ENCODE data around the gene BLM. TPM values are rescaled to one million over a fixed set of nuclear protein-coding genes. Genes with fewer than 3 reads are reported as not detected.

Gene BLM
- total and polyA plus RNA-seq, 2 of the 8 experiments (the other 6 are each of a cell fraction or from before 2014, with no cell fraction given), result 15.2 to 46.7 TPM

- 89% methylated on average over 12 of the region's 12 CpGs; no CpG with 5 or more reads in 1 of the 2 experiments for WGBS, 2 experiments (ENCODE audit: extremely low coverage in 1 of 2, insufficient coverage in 1 of 2, insufficient read length in 1 of 2, insufficient replicate concordance in 2 of 2, low coverage in 1 of 2, low lambda C conversion rate in 2 of 2, missing lambda C conversion rate in 1 of 2)
- FAIRE-seq, result no peak
- no peak overlapping the region for H4K91ac ChIP-seq (replicated peaks; ENCODE audit: insufficient read length, low read length)
Measured at GRCh38 chr15:90819850-90820249, 102.7 kb downstream of the BLM start.

More at GRCh38 chr15:90819850-90820249, 102.7 kb downstream of the BLM start:
- no peaks in the 10 kb centered on the region for H3K79me2 ChIP-seq (ENCODE audit: control insufficient read depth in 1 of 2, insufficient read depth in 2 of 2, low read length in 2 of 2)
- no peak overlapping the region for H3K4ac ChIP-seq (replicated peaks; ENCODE audit: insufficient read length, low read depth, low read length)
- no peak overlapping the region for H2BK5ac ChIP-seq (ENCODE audit: low read depth, low read length)
- H2BK15ac ChIP-seq (ENCODE audit: low read length), result no peak overlapping the region
- H3K79me1 ChIP-seq (ENCODE audit: low read depth, low read length), result no peaks in the 10 kb centered on the region
- H3K4me1 ChIP-seq (replicated peaks in 1 of 4; ENCODE audit: control insufficient read depth in 3 of 4, insufficient read depth in 4 of 4, low read length in 3 of 4), result peaks cover 0 to 16% (median 10%) of the 10 kb centered on the region in 4 experiments; a peak in 5 of 7 replicates
- H4K20me1 ChIP-seq (replicated peaks in 1 of 2; ENCODE audit: control insufficient read depth in 1 of 2, insufficient read depth in 2 of 2, low read length in 2 of 2), result no peaks in the 10 kb centered on the region
- CTCF ChIA-PET (ENCODE audit: partially characterized antibody), result interaction anchor here (0.7 to 10.9 kb wide), 4 partner anchors 9 to 65 kb away, joined by 3 to 54 read pairs (median 4); partner anchors contain the start of gene FES
- no peak overlapping the region for H2BK20ac ChIP-seq (ENCODE audit: low read length)
- no peak overlapping the region for H2BK120ac ChIP-seq (replicated peaks; ENCODE audit: low read depth, low read length)
- no peak overlapping the region for H3K56ac ChIP-seq (replicated peaks; ENCODE audit: insufficient read length, low read depth, low read length)
- H3K27ac ChIP-seq (ENCODE audit: low read depth, low read length), result no peak overlapping the region
- no peaks in the 10 kb centered on the region for H3K23me2 ChIP-seq (ENCODE audit: low read depth, low read length)
- H2AFZ ChIP-seq (ENCODE audit: low read length), result no peak overlapping the region
- no peak overlapping the region for H3K18ac ChIP-seq (ENCODE audit: extremely low read depth, low read length)
- POLR2A ChIA-PET (ENCODE audit: partially characterized antibody), result no interaction called here
- no peak overlapping the region for H3K4me2 ChIP-seq (ENCODE audit: insufficient read depth in 1 of 2, low read depth in 2 of 2, low read length in 2 of 2)
- no peak overlapping the region for H3K9ac ChIP-seq (replicated peaks in 1 of 4; ENCODE audit: extremely low read depth in 1 of 4, low read depth in 3 of 4, low read length in 3 of 4)
- H3K4me3 ChIP-seq (ENCODE audit: extremely low read depth in 1 of 4, insufficient read depth in 2 of 4, low read depth in 3 of 4, low read length in 4 of 4), result no peak overlapping the region
- no peak overlapping the region for H2AK5ac ChIP-seq (ENCODE audit: low read depth, low read length)
- H4K8ac ChIP-seq (ENCODE audit: extremely low read depth, insufficient read depth, low read length), result peak overlapping the region; percentile 62; the same call in 1 of the 2 replicates
- DNase-seq (ENCODE audit: low read depth in 1 of 2, low spot score in 2 of 2), result no peak
- H2BK12ac ChIP-seq (ENCODE audit: low read depth, low read length), result no peak overlapping the region
- H3K9me3 ChIP-seq (ENCODE audit: insufficient read depth in 2 of 2, low read depth in 1 of 2, low read length in 1 of 2), result no peaks in the 10 kb centered on the region
- H4K5ac ChIP-seq (ENCODE audit: insufficient read length, low read depth, low read length), result no peak overlapping the region
- no peak overlapping the region for H3K23ac ChIP-seq (ENCODE audit: insufficient read length)
- no peaks in the 10 kb centered on the region for H3K27me3 ChIP-seq (replicated peaks in 1 of 4; ENCODE audit: control insufficient read depth in 3 of 4, extremely low read depth in 1 of 4, insufficient read depth in 3 of 4, low read length in 3 of 4)
- H3K14ac ChIP-seq (ENCODE audit: insufficient read length), result no peak overlapping the region
- TF ChIP-seq RXRA (IDR thresholded peaks at IDR 0.05; ENCODE audit: insufficient read depth, low read depth, low read length), result no peak
- TF ChIP-seq CTBP2 (IDR thresholded peaks at IDR 0.05; ENCODE audit: borderline replicate concordance, insufficient read depth, insufficient read length, low read length), result no peak
- no peak for TF ChIP-seq RBBP5 (IDR thresholded peaks at IDR 0.05; ENCODE audit: borderline replicate concordance, low read depth, low read length)
- TF ChIP-seq SIRT6 (IDR thresholded peaks at IDR 0.05; ENCODE audit: low read length), result no peak
- no peak for TF ChIP-seq NANOG (IDR thresholded peaks at IDR 0.05; ENCODE audit: insufficient read depth, low read depth, low read length, poor library complexity, severe bottlenecking)
- TF ChIP-seq EGR1 (IDR thresholded peaks at IDR 0.05; ENCODE audit: borderline replicate concordance, low read depth, low read length), result no peak
- no peak for TF ChIP-seq SIX5 (IDR thresholded peaks at IDR 0.05; ENCODE audit: low read depth, low read length)
- TF ChIP-seq FOSL1 (IDR thresholded peaks at IDR 0.05; ENCODE audit: insufficient read depth, low read depth, low read length), result no peak
- H3K36me3 ChIP-seq (ENCODE audit: control insufficient read depth in 2 of 4, insufficient read depth in 4 of 4, low read length in 3 of 4), result peaks cover 0 to 8% (median 1%) of the 10 kb centered on the region in 4 experiments; a peak in 3 of 8 replicates

Measured in H1 (cell line).